Activated T-cell treated with anti-CD3 and anti-CD28 coated beads, Interleukin-2, amount 50 U/mL, for 24 hours (primary cell): Measurements from ENCODE around the gene HPGDS.

ENCODE experiments used
- DNase-seq: peaks from one replicate; pipeline ENCODE4 v3.0.0-alpha.2; 2020
- H3K27ac Mint-ChIP-seq: 2 replicates; pipeline ENCODE4 v1.8.0; 2020; ENCODE audit warnings: mild to moderate bottlenecking, mixed read lengths
- H3K27me3 Mint-ChIP-seq: 2 replicates; pipeline ENCODE4 v1.8.0; 2020; ENCODE audit warnings: mixed read lengths
- H3K36me3 Mint-ChIP-seq: 2 replicates; pipeline ENCODE4 v1.8.0; 2020; ENCODE audit warnings: low read depth, mixed read lengths
- H3K4me1 Mint-ChIP-seq: 2 replicates; pipeline ENCODE4 v1.8.0; 2020; ENCODE audit warnings: low read depth, mixed read lengths
- H3K4me3 Mint-ChIP-seq: 2 replicates; pipeline ENCODE4 v1.8.0; 2020; ENCODE audit warnings: mild to moderate bottlenecking, moderate library complexity, mixed read lengths
- H3K9me3 Mint-ChIP-seq: 2 replicates; pipeline ENCODE4 v1.8.0; 2020; ENCODE audit warnings: mixed read lengths

Gene HPGDS

DNA sequence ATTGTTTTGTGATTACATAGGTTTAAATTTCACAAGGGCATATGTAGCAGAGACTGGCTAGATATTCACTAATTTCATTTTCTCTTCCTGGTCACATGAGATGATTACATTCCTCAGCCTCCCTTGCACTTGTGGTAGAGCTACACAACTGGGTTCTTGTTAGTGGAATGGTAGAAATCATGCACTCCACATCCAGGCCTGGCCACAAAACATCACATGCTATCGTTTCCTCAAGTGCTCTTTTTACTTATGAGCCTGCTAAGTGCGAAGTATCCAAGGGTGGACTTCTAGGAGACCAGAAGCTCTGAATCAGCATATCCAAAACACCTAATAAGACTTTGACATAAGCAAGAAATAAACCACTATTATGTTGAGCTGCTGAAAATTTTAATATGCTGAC, 26.4 kb upstream of the HPGDS start:
- peaks cover 11% of the 10 kb centered on the region for H3K27me3 Mint-ChIP-seq
- H3K9me3 Mint-ChIP-seq, result peaks cover 7% of the 10 kb centered on the region
- no peak overlapping the region for H3K27ac Mint-ChIP-seq
- no peaks in the 10 kb centered on the region for H3K4me1 Mint-ChIP-seq
- DNase-seq, result no peak
- no peak overlapping the region for H3K4me3 Mint-ChIP-seq
- no peaks in the 10 kb centered on the region for H3K36me3 Mint-ChIP-seq

DNA sequence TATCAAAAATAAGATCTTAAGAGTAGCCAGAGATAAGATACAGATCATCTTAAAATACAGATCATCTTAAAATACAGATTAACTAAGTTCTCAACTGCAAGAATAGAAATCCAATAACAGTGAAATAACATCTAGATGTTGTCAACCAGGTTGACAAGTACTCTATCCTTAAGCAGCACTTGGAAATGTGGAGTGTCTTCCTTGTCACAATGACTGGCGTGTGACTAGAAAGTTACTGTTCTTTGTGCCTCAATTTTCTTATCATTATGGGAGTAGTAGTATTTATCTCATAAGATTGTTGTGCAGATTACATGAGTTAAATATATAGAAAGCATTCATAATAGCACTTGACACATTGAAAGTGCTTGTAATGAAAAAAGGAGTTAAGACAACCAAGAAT, 25.8 kb upstream of the HPGDS start:
- H3K27ac Mint-ChIP-seq, result no peak overlapping the region
- no peak overlapping the region for H3K4me3 Mint-ChIP-seq
- H3K36me3 Mint-ChIP-seq, result no peaks in the 10 kb centered on the region
- H3K4me1 Mint-ChIP-seq, result no peaks in the 10 kb centered on the region
- peaks cover 11% of the 10 kb centered on the region for H3K27me3 Mint-ChIP-seq
- no peak for DNase-seq
- peaks cover 7% of the 10 kb centered on the region for H3K9me3 Mint-ChIP-seq

DNA sequence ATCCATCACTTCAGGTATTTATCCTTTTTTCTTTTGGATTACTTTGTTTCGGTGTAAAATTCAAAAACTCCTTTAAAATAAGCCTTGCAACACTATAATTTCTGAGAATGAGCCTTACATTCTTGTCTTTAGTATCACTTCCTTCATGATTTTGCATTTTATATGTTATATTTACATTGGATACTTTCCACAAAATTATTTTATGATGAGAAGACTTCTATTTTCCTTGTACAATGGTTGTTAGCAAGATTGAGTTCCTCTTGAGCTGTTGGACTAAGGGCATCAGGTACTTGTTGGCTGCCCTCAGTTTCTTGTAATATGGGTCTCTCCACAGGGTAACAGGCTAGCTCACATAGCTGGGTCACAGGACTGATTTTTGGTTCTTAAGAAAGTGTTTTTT, 22.7 kb upstream of the HPGDS start:
- Mint-ChIP-seq H3K27ac (no peak overlapping the region), H3K9me3 (peaks cover 7% of the 10 kb centered on the region), H3K36me3 (no peaks in the 10 kb centered on the region), H3K4me3 (no peak overlapping the region), H3K4me1 (no peaks in the 10 kb centered on the region), H3K27me3 (peaks cover 9% of the 10 kb centered on the region)
- DNase-seq, result no peak

DNA sequence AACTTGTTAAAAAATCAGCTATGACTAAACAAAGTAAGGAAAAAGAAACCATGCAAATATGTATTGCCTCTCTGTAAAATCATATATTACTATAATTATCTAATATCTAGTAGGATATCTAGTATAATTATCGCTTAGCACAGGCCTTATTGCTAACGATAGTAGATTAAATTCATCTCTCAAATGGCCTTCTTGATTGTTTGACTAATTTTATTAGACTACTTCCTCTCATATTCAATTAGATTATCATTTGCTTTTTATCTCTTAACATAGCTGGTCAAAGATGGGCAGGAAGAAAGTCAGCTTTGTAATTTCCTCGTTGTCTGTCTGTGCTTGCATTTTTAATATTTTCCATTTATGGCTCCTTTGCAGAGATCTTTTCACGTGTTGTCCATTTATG, 21.9 kb upstream of the HPGDS start:
- H3K4me3 Mint-ChIP-seq, result no peak overlapping the region
- H3K36me3 Mint-ChIP-seq, result no peaks in the 10 kb centered on the region
- H3K4me1 Mint-ChIP-seq, result no peaks in the 10 kb centered on the region
- DNase-seq, result no peak
- H3K27me3 Mint-ChIP-seq, result peaks cover 8% of the 10 kb centered on the region
- H3K9me3 Mint-ChIP-seq, result peaks cover 7% of the 10 kb centered on the region
- no peak overlapping the region for H3K27ac Mint-ChIP-seq

DNA sequence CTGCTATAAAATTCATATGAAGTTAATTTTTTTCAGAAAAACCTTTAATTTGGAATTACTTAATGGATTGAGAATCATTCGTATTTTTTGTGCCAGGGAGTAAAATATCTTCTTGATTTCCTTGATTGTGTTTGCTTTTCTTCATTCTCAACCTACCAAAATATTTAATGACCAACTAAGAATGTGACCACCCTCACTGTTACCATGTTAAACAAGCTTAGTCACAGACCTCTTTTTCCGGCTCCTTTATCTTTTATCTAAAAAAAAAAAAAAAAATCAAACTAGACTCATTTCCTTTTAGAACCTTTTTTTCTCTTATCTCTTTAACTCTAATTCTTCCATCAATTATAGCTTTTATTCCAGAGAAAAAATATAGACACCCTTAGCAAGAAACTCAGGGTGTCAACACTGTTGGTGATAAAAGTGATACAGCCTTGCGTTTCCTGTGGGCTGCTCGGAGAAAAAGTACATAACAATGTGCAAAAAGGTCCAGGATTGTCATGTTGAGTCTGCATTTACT, 20.6 kb upstream of the HPGDS start:
- Mint-ChIP-seq H3K27ac (no peak overlapping the region), H3K4me3 (no peak overlapping the region), H3K4me1 (no peaks in the 10 kb centered on the region), H3K9me3 (peaks cover 7% of the 10 kb centered on the region), H3K36me3 (no peaks in the 10 kb centered on the region), H3K27me3 (peaks cover 8% of the 10 kb centered on the region)
- no peak for DNase-seq

DNA sequence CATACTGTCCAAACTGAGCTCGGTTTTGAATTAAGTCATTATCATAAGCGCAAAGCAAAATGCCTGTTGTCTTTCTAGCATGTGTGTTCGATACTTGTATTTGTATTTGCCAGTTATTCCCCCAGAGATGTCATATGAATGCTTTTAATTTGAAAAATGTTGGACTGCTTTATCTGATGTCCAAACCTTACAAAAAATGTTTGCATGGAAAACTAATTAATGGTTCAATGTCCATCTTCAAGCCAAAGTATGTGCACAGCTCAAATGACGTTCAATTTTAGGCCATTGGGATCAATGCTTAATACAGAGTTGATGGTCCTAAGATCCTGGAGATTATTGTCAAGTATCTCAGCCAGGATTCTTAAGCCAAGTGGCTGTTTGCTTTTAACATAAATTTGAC, 17.2 kb upstream of the HPGDS start:
- Mint-ChIP-seq H3K4me3 (no peak overlapping the region), H3K4me1 (no peaks in the 10 kb centered on the region), H3K27me3 (no peaks in the 10 kb centered on the region), H3K36me3 (no peaks in the 10 kb centered on the region), H3K27ac (no peak overlapping the region), H3K9me3 (no peaks in the 10 kb centered on the region)
- DNase-seq, result no peak

DNA sequence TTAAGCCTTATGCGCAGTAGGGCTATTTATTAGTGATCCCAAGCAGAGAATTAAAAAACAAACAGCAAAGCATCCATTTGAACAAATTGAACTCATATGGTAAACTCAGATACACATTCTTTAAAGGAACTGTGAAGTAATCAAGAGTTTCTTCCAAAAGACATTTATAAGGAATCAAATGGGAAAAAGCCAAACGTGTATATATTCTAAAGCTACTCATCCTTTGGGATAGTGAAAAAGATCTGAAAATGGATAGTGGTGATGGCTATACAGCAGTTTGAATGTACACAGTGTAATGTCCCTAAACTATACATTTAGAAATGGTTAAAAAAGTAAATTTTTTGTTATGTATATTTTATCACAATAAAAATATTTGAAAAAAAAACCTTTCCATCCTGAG, 16.6 kb upstream of the HPGDS start:
- Mint-ChIP-seq H3K36me3 (no peaks in the 10 kb centered on the region), H3K27ac (no peak overlapping the region), H3K27me3 (no peaks in the 10 kb centered on the region), H3K4me1 (no peaks in the 10 kb centered on the region), H3K4me3 (no peak overlapping the region), H3K9me3 (no peaks in the 10 kb centered on the region)
- DNase-seq, result no peak

DNA sequence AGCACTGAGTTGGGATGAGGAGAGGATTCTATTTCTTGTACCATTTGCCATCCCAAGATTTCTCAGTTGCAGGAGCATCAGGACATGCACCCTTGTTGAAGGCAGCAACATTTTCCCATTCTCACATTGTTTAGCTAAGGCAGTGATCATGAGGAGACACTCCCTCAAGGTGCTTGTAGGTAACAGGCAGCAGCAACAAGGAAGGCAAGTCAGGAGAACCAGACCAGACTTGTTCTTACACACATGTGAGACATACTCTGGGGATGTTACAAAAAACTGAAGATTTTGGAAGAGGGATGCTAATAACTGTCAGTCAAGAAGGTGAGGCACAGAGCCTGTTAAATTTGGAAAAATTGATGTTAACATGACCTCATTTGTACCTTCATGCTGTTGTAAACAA, 15.5 kb upstream of the HPGDS start:
- DNase-seq, result no peak
- no peak overlapping the region for H3K27ac Mint-ChIP-seq
- H3K9me3 Mint-ChIP-seq, result no peaks in the 10 kb centered on the region
- H3K27me3 Mint-ChIP-seq, result no peaks in the 10 kb centered on the region
- H3K4me1 Mint-ChIP-seq, result no peaks in the 10 kb centered on the region
- no peak overlapping the region for H3K4me3 Mint-ChIP-seq
- no peaks in the 10 kb centered on the region for H3K36me3 Mint-ChIP-seq

DNA sequence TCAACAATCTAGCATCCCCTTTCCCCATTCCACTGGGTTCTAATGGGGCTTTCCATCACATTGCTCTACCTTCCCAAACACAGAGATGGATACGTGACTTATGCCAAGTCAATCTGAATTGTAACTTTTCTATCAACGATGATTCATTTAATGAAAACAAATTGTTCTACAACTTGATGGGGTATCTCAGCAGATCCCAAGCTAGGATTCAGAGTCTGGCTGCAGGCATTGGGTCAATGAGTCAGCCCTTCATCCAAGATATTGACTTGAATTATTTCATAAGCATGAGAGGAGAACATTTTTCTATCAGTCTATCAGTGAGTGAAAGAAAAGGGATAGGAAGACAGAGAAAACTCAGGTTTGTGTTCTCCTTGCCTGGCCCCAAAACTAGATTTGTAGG, 15.0 kb upstream of the HPGDS start:
- H3K4me1 Mint-ChIP-seq, result no peaks in the 10 kb centered on the region
- H3K27me3 Mint-ChIP-seq, result no peaks in the 10 kb centered on the region
- DNase-seq, result no peak
- H3K4me3 Mint-ChIP-seq, result no peak overlapping the region
- no peak overlapping the region for H3K27ac Mint-ChIP-seq
- no peaks in the 10 kb centered on the region for H3K36me3 Mint-ChIP-seq
- H3K9me3 Mint-ChIP-seq, result no peaks in the 10 kb centered on the region

DNA sequence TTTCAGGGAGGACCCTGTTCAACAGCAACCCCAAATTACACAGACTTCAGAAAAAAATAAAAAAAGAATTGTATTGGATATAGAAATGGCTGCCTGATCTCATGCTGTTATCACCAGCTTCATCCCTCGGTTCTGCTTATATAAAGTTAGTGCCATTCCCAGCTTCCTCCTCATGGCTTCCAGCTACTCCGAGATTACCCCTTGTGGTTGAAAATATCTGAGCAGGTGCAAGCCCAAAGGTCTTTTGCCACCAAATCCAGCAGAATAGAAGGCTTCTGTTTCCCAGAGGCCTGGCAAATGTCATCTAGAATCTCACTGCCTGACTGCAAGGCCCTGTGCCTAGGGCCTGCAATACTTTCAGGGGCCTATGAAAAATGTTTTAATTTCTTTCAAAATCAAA, 13.8 kb upstream of the HPGDS start:
- peaks cover 11% of the 10 kb centered on the region for H3K27me3 Mint-ChIP-seq
- peaks cover 11% of the 10 kb centered on the region for H3K4me1 Mint-ChIP-seq
- H3K9me3 Mint-ChIP-seq, result no peaks in the 10 kb centered on the region
- H3K27ac Mint-ChIP-seq, result no peak overlapping the region
- no peak overlapping the region for H3K4me3 Mint-ChIP-seq
- no peak for DNase-seq
- no peaks in the 10 kb centered on the region for H3K36me3 Mint-ChIP-seq

DNA sequence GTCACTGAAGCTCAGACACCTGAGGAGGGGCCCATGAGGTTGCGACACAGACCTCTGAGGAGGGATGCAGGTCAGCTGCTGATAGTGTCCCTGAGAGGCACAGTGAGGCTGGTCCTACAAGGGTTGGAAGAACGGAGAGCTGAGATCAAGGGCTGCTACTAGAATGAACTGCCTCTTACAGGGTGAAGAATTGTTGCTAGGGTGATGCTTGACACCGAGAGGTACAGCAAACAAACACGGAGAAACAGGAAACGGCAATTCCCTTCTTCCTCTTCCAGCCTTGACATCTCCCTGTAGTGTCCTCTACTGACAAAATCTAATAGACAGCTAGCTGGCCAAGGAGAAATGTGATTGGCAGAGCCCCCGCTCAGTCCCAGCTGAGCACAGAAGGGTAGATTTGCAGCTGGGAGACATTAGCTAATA, 11.8 kb upstream of the HPGDS start:
- Mint-ChIP-seq H3K27ac (no peak overlapping the region), H3K4me3 (no peak overlapping the region), H3K36me3 (no peaks in the 10 kb centered on the region), H3K27me3 (peaks cover 23% of the 10 kb centered on the region), H3K4me1 (peaks cover 27% of the 10 kb centered on the region), H3K9me3 (no peaks in the 10 kb centered on the region)
- no peak for DNase-seq

DNA sequence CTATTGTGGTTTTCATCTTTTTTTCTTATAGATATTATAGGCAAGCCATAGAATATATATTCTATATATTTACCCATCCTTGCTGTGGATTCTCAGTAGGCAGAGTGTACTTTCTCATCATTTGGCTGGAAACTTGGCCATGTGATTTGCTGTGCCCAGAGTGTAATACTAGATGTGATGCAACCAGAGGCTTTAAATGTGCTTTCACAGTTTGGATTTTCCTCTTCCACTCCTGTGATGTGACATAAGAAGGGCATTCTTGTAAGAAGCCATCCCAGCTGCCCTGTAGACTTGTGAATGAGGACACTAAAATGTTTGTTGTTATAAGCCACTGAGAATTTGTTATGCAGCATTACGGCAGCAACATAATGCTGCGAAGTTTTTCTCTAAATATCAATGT, 10.4 kb upstream of the HPGDS start:
- no peak for DNase-seq
- no peaks in the 10 kb centered on the region for H3K36me3 Mint-ChIP-seq
- no peak overlapping the region for H3K27ac Mint-ChIP-seq
- no peak overlapping the region for H3K4me3 Mint-ChIP-seq
- H3K9me3 Mint-ChIP-seq, result no peaks in the 10 kb centered on the region
- peaks cover 40% of the 10 kb centered on the region for H3K4me1 Mint-ChIP-seq
- H3K27me3 Mint-ChIP-seq, result peaks cover 23% of the 10 kb centered on the region

DNA sequence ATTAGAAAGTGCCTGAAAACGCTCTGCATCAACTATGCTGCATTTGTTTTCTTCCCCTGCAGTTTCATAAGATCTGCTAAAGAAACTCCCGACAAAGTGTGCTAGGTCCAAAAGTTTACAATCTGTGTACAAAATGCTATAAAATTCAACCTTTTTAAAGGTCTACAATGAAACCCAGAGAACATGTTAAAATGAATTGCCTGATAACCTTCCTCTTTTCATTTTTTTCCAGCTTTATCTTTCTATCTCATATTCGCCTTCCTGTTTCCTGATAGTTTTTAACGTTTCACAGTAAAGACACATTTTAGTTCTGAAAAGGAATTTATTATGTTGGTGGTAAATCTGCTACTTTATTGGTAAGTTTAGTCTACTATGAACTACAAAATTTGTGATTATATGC, 9.5 kb upstream of the HPGDS start:
- Mint-ChIP-seq H3K4me1 (peaks cover 44% of the 10 kb centered on the region), H3K27ac (no peak overlapping the region), H3K4me3 (no peak overlapping the region), H3K9me3 (no peaks in the 10 kb centered on the region), H3K36me3 (no peaks in the 10 kb centered on the region), H3K27me3 (peaks cover 23% of the 10 kb centered on the region)
- no peak for DNase-seq

DNA sequence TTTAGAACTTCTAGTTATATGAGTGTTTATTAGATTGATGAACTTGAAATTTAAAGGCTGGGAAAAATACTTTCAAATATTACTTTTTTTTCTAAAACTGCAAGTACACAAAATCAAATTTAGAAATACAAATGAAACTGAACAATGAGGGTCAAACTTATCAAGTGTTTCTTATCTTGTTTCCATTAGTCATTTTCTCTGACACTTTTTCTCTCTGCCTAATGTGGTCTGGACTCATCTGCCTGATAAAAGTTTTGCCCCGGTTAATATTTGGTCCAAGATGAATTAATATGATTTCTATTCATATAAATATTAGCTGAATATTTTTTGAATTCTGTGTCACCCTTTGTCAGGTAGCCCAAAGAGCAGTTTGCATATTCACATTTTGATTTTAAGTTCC, 8.7 kb upstream of the HPGDS start:
- DNase-seq, result no peak
- H3K36me3 Mint-ChIP-seq, result no peaks in the 10 kb centered on the region
- no peak overlapping the region for H3K27ac Mint-ChIP-seq
- peaks cover 23% of the 10 kb centered on the region for H3K27me3 Mint-ChIP-seq
- peaks cover 51% of the 10 kb centered on the region for H3K4me1 Mint-ChIP-seq
- no peak overlapping the region for H3K4me3 Mint-ChIP-seq
- no peaks in the 10 kb centered on the region for H3K9me3 Mint-ChIP-seq

DNA sequence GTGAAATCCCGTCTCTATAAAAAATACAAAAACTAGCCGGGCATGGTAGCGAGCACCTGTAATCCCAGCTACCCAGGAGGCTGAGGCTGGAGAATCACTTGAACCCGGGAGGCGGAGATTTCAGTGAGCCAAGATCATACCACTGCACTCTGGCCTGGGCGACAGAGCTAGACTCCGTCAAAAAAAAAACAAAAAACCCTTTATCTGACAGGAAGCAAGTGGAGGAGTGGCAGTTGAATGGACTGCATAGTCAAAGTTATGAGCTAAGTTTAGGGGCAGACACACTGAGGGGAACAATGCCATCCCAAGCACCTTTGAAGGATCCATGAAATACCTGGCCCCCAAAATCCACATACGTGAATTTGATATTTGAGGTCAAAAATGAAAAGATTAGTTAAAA, 7.5 kb upstream of the HPGDS start:
- H3K4me3 Mint-ChIP-seq, result no peak overlapping the region
- no peaks in the 10 kb centered on the region for H3K9me3 Mint-ChIP-seq
- no peak overlapping the region for H3K27ac Mint-ChIP-seq
- H3K4me1 Mint-ChIP-seq, result peaks cover 58% of the 10 kb centered on the region
- no peaks in the 10 kb centered on the region for H3K36me3 Mint-ChIP-seq
- no peak for DNase-seq
- H3K27me3 Mint-ChIP-seq, result peaks cover 23% of the 10 kb centered on the region

DNA sequence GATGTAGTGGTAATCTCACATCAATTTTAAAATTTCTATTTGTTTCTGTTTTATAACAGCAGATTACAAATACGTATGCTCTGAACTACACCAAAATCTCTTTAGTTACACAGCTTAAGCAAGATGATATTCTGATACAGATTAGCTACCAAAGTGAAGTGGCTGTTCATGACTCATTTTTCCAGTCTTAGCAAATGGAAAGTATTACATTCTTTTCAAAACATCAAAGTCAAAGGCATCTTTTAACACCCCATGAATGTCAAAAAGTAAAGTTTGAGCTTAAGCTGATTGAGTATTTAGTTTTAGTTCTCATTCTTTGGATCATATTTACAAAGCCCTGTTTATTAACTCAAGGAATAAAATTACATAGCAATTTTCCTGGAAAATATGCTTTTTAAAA, 6.6 kb upstream of the HPGDS start:
- H3K36me3 Mint-ChIP-seq, result no peaks in the 10 kb centered on the region
- H3K9me3 Mint-ChIP-seq, result no peaks in the 10 kb centered on the region
- H3K4me3 Mint-ChIP-seq, result no peak overlapping the region
- peaks cover 59% of the 10 kb centered on the region for H3K4me1 Mint-ChIP-seq
- DNase-seq, result no peak
- H3K27me3 Mint-ChIP-seq, result peaks cover 23% of the 10 kb centered on the region
- peak overlapping the region; percentile 88 for H3K27ac Mint-ChIP-seq
